WERI-Rb-1 (cell line): Measurements from ENCODE around the gene BUD31.

Experiments used
- DNase-seq: peaks from one replicate; pipeline ENCODE4 v3.0.0-alpha.2; 2020
- H3K27ac ChIP-seq: fragments of 250-450 bp; sonication (Bioruptor Pico); 2 replicates; pipeline ENCODE4 v1.5.1; 2020; ENCODE audit warnings: mild to moderate bottlenecking, moderate library complexity
- H3K27me3 ChIP-seq: fragments of 250-450 bp; sonication (Bioruptor Pico); 2 replicates; pipeline ENCODE4 v1.5.1; 2021; ENCODE audit warnings: mild to moderate bottlenecking, low read depth, moderate library complexity; ENCODE audit not compliant: insufficient read depth, severe bottlenecking
- H3K36me3 ChIP-seq: fragments of 250-450 bp; sonication (Bioruptor Pico); 2 replicates; pipeline ENCODE4 v1.5.1; 2020; ENCODE audit warnings: mild to moderate bottlenecking, moderate library complexity
- H3K4me3 ChIP-seq: 2 replicates; pipeline ENCODE4 v1.5.1; 2011; ENCODE audit warnings: low read depth, mild to moderate bottlenecking, control low read depth, low read length
- H3K9me3 ChIP-seq: fragments of 250-450 bp; sonication (Bioruptor Pico); 2 replicates; pipeline ENCODE4 v1.5.1; 2021; ENCODE audit warnings: mild to moderate bottlenecking, moderate library complexity; ENCODE audit not compliant: severe bottlenecking
- TF ChIP-seq, protein P1 (sequence below): IDR thresholded peaks from 2 replicates; pipeline ENCODE4 v1.5.1; 2011; ENCODE audit warnings: low read depth, mild to moderate bottlenecking, control low read depth, inconsistent platforms, low read length

BUD31 gene

DNA sequence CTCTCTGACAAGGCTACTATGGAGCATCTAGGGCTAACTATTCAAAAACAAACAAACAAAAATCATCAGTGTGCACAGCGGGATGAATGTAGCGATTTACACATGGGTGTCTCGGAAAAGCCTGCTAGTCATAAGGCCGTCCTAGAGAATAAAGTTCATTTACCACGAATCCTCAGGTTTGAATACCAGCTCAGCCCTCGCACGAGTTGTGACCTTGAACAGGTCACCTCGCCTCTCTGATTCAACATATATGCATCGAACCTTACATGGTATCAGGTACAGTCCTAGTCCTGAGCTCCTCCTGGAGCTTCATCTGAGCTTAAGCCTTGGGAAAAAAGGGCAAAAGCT, 56.6 kb downstream of the BUD31 start:
- Histone ChIP-seq H3K9me3 (no peaks in the 10 kb centered on the region), H3K4me3 (peak overlapping the region; percentile 69), H3K27ac (peak overlapping the region; percentile 91), H3K36me3 (peaks cover 36% of the 10 kb centered on the region), H3K27me3 (no peaks in the 10 kb centered on the region)
- TF ChIP-seq, protein P1, sequence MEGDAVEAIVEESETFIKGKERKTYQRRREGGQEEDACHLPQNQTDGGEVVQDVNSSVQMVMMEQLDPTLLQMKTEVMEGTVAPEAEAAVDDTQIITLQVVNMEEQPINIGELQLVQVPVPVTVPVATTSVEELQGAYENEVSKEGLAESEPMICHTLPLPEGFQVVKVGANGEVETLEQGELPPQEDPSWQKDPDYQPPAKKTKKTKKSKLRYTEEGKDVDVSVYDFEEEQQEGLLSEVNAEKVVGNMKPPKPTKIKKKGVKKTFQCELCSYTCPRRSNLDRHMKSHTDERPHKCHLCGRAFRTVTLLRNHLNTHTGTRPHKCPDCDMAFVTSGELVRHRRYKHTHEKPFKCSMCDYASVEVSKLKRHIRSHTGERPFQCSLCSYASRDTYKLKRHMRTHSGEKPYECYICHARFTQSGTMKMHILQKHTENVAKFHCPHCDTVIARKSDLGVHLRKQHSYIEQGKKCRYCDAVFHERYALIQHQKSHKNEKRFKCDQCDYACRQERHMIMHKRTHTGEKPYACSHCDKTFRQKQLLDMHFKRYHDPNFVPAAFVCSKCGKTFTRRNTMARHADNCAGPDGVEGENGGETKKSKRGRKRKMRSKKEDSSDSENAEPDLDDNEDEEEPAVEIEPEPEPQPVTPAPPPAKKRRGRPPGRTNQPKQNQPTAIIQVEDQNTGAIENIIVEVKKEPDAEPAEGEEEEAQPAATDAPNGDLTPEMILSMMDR: no peak
- DNase-seq: no peak

DNA sequence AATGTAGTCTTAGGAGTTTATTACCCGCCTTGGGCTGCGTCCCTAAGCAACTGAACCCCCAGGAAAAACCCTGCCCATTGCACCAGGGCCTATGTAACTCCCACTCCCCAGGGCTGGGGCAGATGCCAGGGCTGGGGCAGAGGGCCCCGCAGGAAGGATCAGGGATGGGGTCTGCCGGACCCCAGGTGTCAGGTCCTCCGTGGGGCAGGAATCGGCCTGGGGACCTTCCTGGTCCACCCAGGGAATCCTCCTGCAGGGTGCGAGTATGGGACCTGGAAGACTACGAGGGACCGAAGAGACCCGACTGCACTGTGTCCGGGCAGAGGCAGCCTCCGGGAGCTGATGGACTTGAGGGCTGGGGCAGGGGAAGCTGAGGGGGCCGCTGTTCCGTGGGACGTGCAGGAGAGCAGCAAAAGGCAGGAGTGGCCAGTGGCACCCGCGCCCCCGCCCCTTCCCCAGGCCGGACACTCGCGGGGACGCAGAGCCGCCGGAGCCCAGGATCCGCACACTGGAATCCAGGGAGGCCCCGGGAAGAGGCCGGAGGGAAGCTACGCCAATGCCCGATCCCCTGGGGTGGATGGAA, 59.7 kb downstream of the BUD31 start:
- peaks cover 13% of the 10 kb centered on the region for H3K36me3 ChIP-seq
- TF ChIP-seq, protein P1: no peak
- H3K4me3 ChIP-seq: no peak overlapping the region
- DNase-seq: no peak
- no peaks in the 10 kb centered on the region for H3K9me3 ChIP-seq
- no peaks in the 10 kb centered on the region for H3K27me3 ChIP-seq
- H3K27ac ChIP-seq: no peak overlapping the region
